ENCODE measurements around the gene BCAS3.

GRCh38 chr17:60995680-60996079 is 318.0 kb downstream of the BCAS3 start:
- no peak for TF ChIP-seq PATZ1 (CRISPR knock-in tag; IDR thresholded peaks at IDR 0.05; ENCODE audit: borderline replicate concordance)
- TF ChIP-seq OSR1 (CRISPR knock-in tag; IDR thresholded peaks at IDR 0.05) = no peak
- TF ChIP-seq RARB (CRISPR knock-in tag; IDR thresholded peaks at IDR 0.05) = no peak
- TF ChIP-seq ARNTL (CRISPR knock-in tag; IDR thresholded peaks at IDR 0.05; ENCODE audit: borderline replicate concordance, low read depth) = no peak
- TF ChIP-seq ZNF70 (CRISPR knock-in tag; IDR thresholded peaks at IDR 0.05) = no peak
- TF ChIP-seq TSHZ2 (CRISPR knock-in tag; IDR thresholded peaks at IDR 0.05) = no peak
- TF ChIP-seq TOX (CRISPR knock-in tag; IDR thresholded peaks at IDR 0.05; ENCODE audit: borderline replicate concordance) = no peak
- TF ChIP-seq ZFP30 (CRISPR knock-in tag; IDR thresholded peaks at IDR 0.05) = no peak
- no peak for TF ChIP-seq ISL1 (CRISPR knock-in tag; IDR thresholded peaks at IDR 0.05)
- TF ChIP-seq BACH2 (CRISPR knock-in tag; IDR thresholded peaks at IDR 0.05; ENCODE audit: borderline replicate concordance) = no peak
- TF ChIP-seq ESRRG (CRISPR knock-in tag; IDR thresholded peaks at IDR 0.05) = no peak
- TF ChIP-seq CSRNP3 (CRISPR knock-in tag; IDR thresholded peaks at IDR 0.05) = no peak
- TF ChIP-seq ZNF565 (CRISPR knock-in tag; conservative IDR thresholded peaks at IDR 0.05; ENCODE audit: low read depth) = no peak
